Activated T-cell treated with anti-CD3 and anti-CD28 coated beads for 48 hours (primary cell): Measurements from ENCODE around the gene ADAMTS17.
"Not testable (repeated sequence)": the region's sequence is repeated elsewhere in the genome, so short reads cannot be mapped to it uniquely, and the experiment has no call there.

Source experiments
- DNase-seq: peaks from one replicate; pipeline ENCODE4 v3.0.0-alpha.2; 2020; ENCODE audit warnings: low read depth

ADAMTS17 gene

GRCh38 chr15:99989095-99989494 lies 352.7 kb downstream of the ADAMTS17 start:
- no peak for DNase-seq

- DNase-seq = no peak
Measured at GRCh38 chr15:99987701-99988100, 354.1 kb downstream of the ADAMTS17 start.

GRCh38 chr15:99987119-99987506 lies 354.7 kb downstream of the ADAMTS17 start:
- no peak for DNase-seq

GRCh38 chr15:99986297-99987118 lies 355.3 kb downstream of the ADAMTS17 start:
- no peak for DNase-seq

- no peak for DNase-seq
Measured at GRCh38 chr15:99985878-99986277, 355.9 kb downstream of the ADAMTS17 start.

- no peak for DNase-seq
Measured at GRCh38 chr15:99984491-99985243, 357.1 kb downstream of the ADAMTS17 start.

- no peak for DNase-seq
Measured at GRCh38 chr15:99983886-99984286, 357.9 kb downstream of the ADAMTS17 start.

GRCh38 chr15:99983171-99983885 lies 358.4 kb downstream of the ADAMTS17 start:
- no peak for DNase-seq

GRCh38 chr15:99982662-99983061 lies 359.1 kb downstream of the ADAMTS17 start:
- no peak for DNase-seq

- DNase-seq = no peak
Measured at GRCh38 chr15:99981839-99982658, 359.7 kb downstream of the ADAMTS17 start.

GRCh38 chr15:99981191-99981647 lies 360.6 kb downstream of the ADAMTS17 start:
- no peak for DNase-seq

- no peak for DNase-seq
Measured at GRCh38 chr15:99980752-99981151, 361.0 kb downstream of the ADAMTS17 start.

- DNase-seq = not testable (repeated sequence)
Measured at GRCh38 chr15:99979886-99980285, 361.9 kb downstream of the ADAMTS17 start.

GRCh38 chr15:99979371-99979770 lies 362.4 kb downstream of the ADAMTS17 start:
- no peak for DNase-seq

GRCh38 chr15:99978426-99978825 lies 363.3 kb downstream of the ADAMTS17 start:
- no peak for DNase-seq

- DNase-seq = no peak
Measured at GRCh38 chr15:99977929-99978328, 363.8 kb downstream of the ADAMTS17 start.

GRCh38 chr15:99976811-99977271 lies 364.9 kb downstream of the ADAMTS17 start:
- DNase-seq = no peak

GRCh38 chr15:99976000-99976399 lies 365.8 kb downstream of the ADAMTS17 start:
- no peak for DNase-seq

- DNase-seq = no peak
Measured at GRCh38 chr15:99974246-99974645, 367.5 kb downstream of the ADAMTS17 start.

GRCh38 chr15:99973351-99973750 lies 368.4 kb downstream of the ADAMTS17 start:
- no peak for DNase-seq

- DNase-seq = no peak
Measured at GRCh38 chr15:99970891-99971430, 370.8 kb downstream of the ADAMTS17 start.
